Fibroblast of lung (primary cell): ENCODE data around the gene MAGI2. TPM values are rescaled to one million over a fixed set of nuclear protein-coding genes. Genes with fewer than 3 reads are reported as not detected.

Source experiments
- DNase-seq, 2 donors: peaks; one replicate each; pipeline versions ENCODE4 v3.0.0 to v3.0.0-alpha.2; 2010; ENCODE audit warnings: low read depth in 2 of 2
- H2AFZ ChIP-seq: 2 replicates; pipeline ENCODE4 v1.5.1; 2012; ENCODE audit warnings: low read length, control low read depth, inconsistent platforms
- H3K27ac ChIP-seq: 2 replicates; pipeline ENCODE4 v1.5.1; 2011; ENCODE audit warnings: low read length, control low read depth; ENCODE audit not compliant: insufficient read depth
- H3K27me3 ChIP-seq: 2 replicates; pipeline ENCODE4 v1.5.1; 2011; ENCODE audit warnings: mild to moderate bottlenecking, low read length; ENCODE audit not compliant: control insufficient read depth, insufficient read depth
- H3K36me3 ChIP-seq: 2 replicates; pipeline ENCODE4 v1.5.1; 2011; ENCODE audit warnings: low read length; ENCODE audit not compliant: control insufficient read depth, insufficient read depth
- H3K4me1 ChIP-seq: 2 replicates; pipeline ENCODE4 v1.5.1; 2011; ENCODE audit warnings: low read length; ENCODE audit not compliant: control insufficient read depth, insufficient read depth; ENCODE audit errors: extremely low read depth
- H3K4me2 ChIP-seq: 2 replicates; pipeline ENCODE4 v1.5.1; 2011; ENCODE audit warnings: low read length, control low read depth; ENCODE audit not compliant: insufficient read depth; ENCODE audit errors: extremely low read depth
- H3K4me3 ChIP-seq, 4 experiments: fragments of 200-600 bp in 1 of 4; sonication (generic) in 1 of 4; replicated peaks in 1 of 4; 2 replicates each; pipeline ENCODE4 v1.5.1; 2011 to 2016; ENCODE audit warnings: low read length in 4 of 4, low read depth in 3 of 4, mild to moderate bottlenecking in 3 of 4, control low read depth in 2 of 4, inconsistent platforms in 1 of 4, mixed read lengths in 1 of 4; ENCODE audit not compliant: insufficient read depth in 1 of 4; ENCODE audit errors: control extremely low read depth in 1 of 4
- H3K79me2 ChIP-seq: 2 replicates; pipeline ENCODE4 v1.5.1; 2012; ENCODE audit warnings: mild to moderate bottlenecking, low read length, inconsistent platforms; ENCODE audit not compliant: control insufficient read depth, insufficient read depth
- H3K9ac ChIP-seq: 2 replicates; pipeline ENCODE4 v1.5.1; 2011; ENCODE audit warnings: mild to moderate bottlenecking, low read length, control low read depth; ENCODE audit not compliant: insufficient read depth
- H3K9me3 ChIP-seq: 2 replicates; pipeline ENCODE4 v1.5.1; 2012; ENCODE audit warnings: low read depth, low read length; ENCODE audit not compliant: control insufficient read depth, insufficient read depth
- H4K20me1 ChIP-seq: 2 replicates; pipeline ENCODE4 v1.5.1; 2011; ENCODE audit warnings: low read length; ENCODE audit not compliant: control insufficient read depth, insufficient read depth; ENCODE audit errors: extremely low read depth
- CTCF ChIP-seq, 2 donors: IDR thresholded peaks in 1 of 2; conservative IDR thresholded peaks in 1 of 2; 1 replicate in 1 of 2; 2 replicates in 1 of 2; pipeline ENCODE4 v1.5.1; 2011 to 2012; ENCODE audit warnings: low read length in 2 of 2, control low read depth in 1 of 2, inconsistent platforms in 1 of 2, low read depth in 1 of 2, mild to moderate bottlenecking in 1 of 2
- EZH2 ChIP-seq: IDR thresholded peaks from 2 replicates; pipeline ENCODE4 v1.5.1; 2012; ENCODE audit warnings: low read length, control low read depth, mild to moderate bottlenecking; ENCODE audit errors: missing control alignments
- polyA plus RNA-seq, 2 donors: library from polyadenylated mRNA; depleted of rRNA in 1 of 2; stranded (reverse) in 1 of 2; unstranded in 1 of 2; fragments of >200 nt; gene quantifications; 2 replicates each; pipeline ENCODE4 v1.2.1, GENCODE V29; 2011 to 2012; ENCODE audit warnings: missing spikeins in 1 of 2
- total RNA-seq: library from RNA; depleted of rRNA; stranded (reverse); fragments of >200 nt; gene quantifications from 2 replicates; pipeline ENCODE4 v1.2.1, GENCODE V29; 2014

The MAGI2 gene
- total and polyA plus RNA-seq, 2 donors (not counting 1 experiment from before 2014, with no cell fraction given), result 1.8 to 17.0 TPM

DNA sequence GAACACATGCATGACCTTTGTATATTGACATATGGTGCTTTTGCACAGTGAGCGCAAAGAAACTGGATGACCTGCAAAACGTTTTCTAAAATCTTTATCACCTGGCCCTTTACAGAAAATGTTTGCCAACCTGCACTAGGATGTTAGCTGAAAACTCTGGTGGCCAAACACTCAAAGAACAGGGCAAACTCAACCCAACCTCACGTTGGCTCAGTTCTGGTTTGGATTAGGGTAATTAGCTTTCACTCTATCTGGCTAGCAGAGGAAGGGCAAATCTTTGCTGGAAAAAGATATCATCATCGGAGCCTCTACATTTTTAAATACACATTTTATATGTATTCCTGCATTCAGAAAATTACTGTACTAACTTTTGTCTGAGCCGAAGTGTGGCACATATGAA lies 966.0 kb downstream of the MAGI2 start:
- no peak overlapping the region for H2AFZ ChIP-seq
- H3K4me3 ChIP-seq, result no peak overlapping the region
- H3K36me3 ChIP-seq, result no peaks in the 10 kb centered on the region
- TF ChIP-seq EZH2, result no peak
- H3K4me2 ChIP-seq, result no peak overlapping the region
- H3K9me3 ChIP-seq, result no peaks in the 10 kb centered on the region
- no peaks in the 10 kb centered on the region for H3K79me2 ChIP-seq
- no peaks in the 10 kb centered on the region for H3K4me1 ChIP-seq
- no peak for DNase-seq
- no peak overlapping the region for H3K9ac ChIP-seq
- no peaks in the 10 kb centered on the region for H3K27me3 ChIP-seq
- no peak overlapping the region for H3K27ac ChIP-seq
- no peaks in the 10 kb centered on the region for H4K20me1 ChIP-seq

GRCh38 chr7:78479348-78479747 lies 974.1 kb downstream of the MAGI2 start:
- DNase-seq, result peak; percentile 15 to 75
- H3K27ac ChIP-seq, result no peak overlapping the region
- TF ChIP-seq CTCF (conservative IDR thresholded peaks at IDR 0.05 in 1 of 2, IDR thresholded peaks at IDR 0.05 in 1 of 2; ENCODE audit: low read depth in 1 of 2, low read length in 2 of 2) (no peak), EZH2 (no peak)
- no peaks in the 10 kb centered on the region for H3K9me3 ChIP-seq
- no peaks in the 10 kb centered on the region for H3K27me3 ChIP-seq
- no peak overlapping the region for H3K4me2 ChIP-seq
- no peaks in the 10 kb centered on the region for H3K79me2 ChIP-seq
- H3K9ac ChIP-seq, result no peak overlapping the region
- no peak overlapping the region for H2AFZ ChIP-seq
- H3K4me3 ChIP-seq, result no peak overlapping the region
- H3K4me1 ChIP-seq, result no peaks in the 10 kb centered on the region
- no peaks in the 10 kb centered on the region for H4K20me1 ChIP-seq
- H3K36me3 ChIP-seq, result no peaks in the 10 kb centered on the region

DNA sequence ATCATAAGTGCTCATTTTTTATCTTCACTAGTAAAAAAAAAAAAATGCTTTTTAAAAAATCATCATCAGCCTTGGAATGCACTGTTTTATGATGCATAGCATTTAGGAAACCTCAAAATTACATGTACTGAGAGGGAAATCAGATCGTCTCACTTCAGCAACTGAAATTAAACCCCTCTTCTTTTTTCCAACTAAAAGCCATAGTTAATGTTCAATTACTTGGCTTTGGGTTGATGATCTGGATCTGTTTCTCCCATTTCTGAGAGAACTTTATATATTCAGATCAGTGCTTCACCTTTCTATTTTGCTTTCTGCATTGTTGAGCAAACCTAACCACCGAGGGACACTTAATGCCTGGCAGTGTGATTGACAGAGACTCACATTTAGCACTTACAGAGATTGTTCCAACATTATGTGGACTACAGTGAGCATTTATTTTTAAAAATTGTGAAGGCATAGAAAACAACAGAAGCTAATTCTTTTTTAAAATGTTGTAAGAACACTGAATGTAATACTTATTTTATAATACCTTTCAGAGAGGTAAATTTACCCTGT lies 976.5 kb downstream of the MAGI2 start:
- H3K4me1 ChIP-seq, result no peaks in the 10 kb centered on the region
- no peaks in the 10 kb centered on the region for H4K20me1 ChIP-seq
- no peaks in the 10 kb centered on the region for H3K36me3 ChIP-seq
- H3K9ac ChIP-seq, result no peak overlapping the region
- DNase-seq, result no peak
- no peak overlapping the region for H3K4me2 ChIP-seq
- no peaks in the 10 kb centered on the region for H3K79me2 ChIP-seq
- no peaks in the 10 kb centered on the region for H3K9me3 ChIP-seq
- no peak overlapping the region for H2AFZ ChIP-seq
- H3K27me3 ChIP-seq, result no peaks in the 10 kb centered on the region
- no peak for TF ChIP-seq CTCF (conservative IDR thresholded peaks at IDR 0.05 in 1 of 2, IDR thresholded peaks at IDR 0.05 in 1 of 2; ENCODE audit: low read depth in 1 of 2, low read length in 2 of 2)
- no peak overlapping the region for H3K27ac ChIP-seq
- H3K4me3 ChIP-seq, result no peak overlapping the region
